Measurements from ENCODE around the gene RPUSD3. TPM values are rescaled to one million over a fixed set of nuclear protein-coding genes. Genes with fewer than 3 reads are reported as not detected.

RPUSD3 gene
- total and polyA plus RNA-seq, 9 of the 15 experiments (the other 6 are each of a cell fraction or from before 2014, with no cell fraction given): 13.8 to 99.0 (median 59.3) TPM

GRCh38 chr3:9792405-9793160 lies 51.2 kb downstream of the RPUSD3 start, which contains the start of the genes ARPC4 and TADA3 (continued):
- TF ChIP-seq MAZ (CRISPR knock-in tag; conservative IDR thresholded peaks at IDR 0.05 in 1 of 2, IDR thresholded peaks at IDR 0.05 in 1 of 2) (peak; percentile 81 to 97), SMAD2 (IDR thresholded peaks at IDR 0.05; ENCODE audit: low read depth, low read length) (no peak), ATF2 (CRISPR knock-in tag; IDR thresholded peaks at IDR 0.05) (no peak), ZFPM2 (CRISPR knock-in tag; IDR thresholded peaks at IDR 0.05) (no peak), E2F3 (CRISPR knock-in tag; IDR thresholded peaks at IDR 0.05) (no peak; the same call in 1 of the 2 replicates), ZNF75A (CRISPR knock-in tag; IDR thresholded peaks at IDR 0.05) (no peak; the same call in 1 of the 2 replicates), IRF2 (CRISPR knock-in tag; IDR thresholded peaks at IDR 0.05) (no peak), TEAD4 (IDR thresholded peaks at IDR 0.05; ENCODE audit: low read length) (peak; percentile 44; the same call in 1 of the 2 replicates), TEAD4 (CRISPR knock-in tag; IDR thresholded peaks at IDR 0.05; ENCODE audit: borderline replicate concordance) (no peak), PRPF4 (IDR thresholded peaks at IDR 0.05; ENCODE audit: insufficient read depth, low read depth, low read length, poor library complexity, severe bottlenecking) (no peak), L3MBTL2 (IDR thresholded peaks at IDR 0.05) (peak; percentile 11; the same call in 1 of the 2 replicates), POU5F1 (IDR thresholded peaks at IDR 0.05; ENCODE audit: borderline replicate concordance, low read depth, low read length, partially characterized antibody) (no peak), PYGO2 (tag; IDR thresholded peaks at IDR 0.05) (no peak), RAD51 (IDR thresholded peaks at IDR 0.05; ENCODE audit: borderline replicate concordance, low read depth) (no peak), ZNF165 (CRISPR knock-in tag; IDR thresholded peaks at IDR 0.05; ENCODE audit: borderline replicate concordance) (no peak), PREB (CRISPR knock-in tag; IDR thresholded peaks at IDR 0.05) (no peak), ZNF224 (CRISPR knock-in tag; IDR thresholded peaks at IDR 0.05) (no peak), HCFC1 (IDR thresholded peaks at IDR 0.05; ENCODE audit: low read depth, low read length) (peak; percentile 68)
- TF ChIP-seq, protein P1, sequence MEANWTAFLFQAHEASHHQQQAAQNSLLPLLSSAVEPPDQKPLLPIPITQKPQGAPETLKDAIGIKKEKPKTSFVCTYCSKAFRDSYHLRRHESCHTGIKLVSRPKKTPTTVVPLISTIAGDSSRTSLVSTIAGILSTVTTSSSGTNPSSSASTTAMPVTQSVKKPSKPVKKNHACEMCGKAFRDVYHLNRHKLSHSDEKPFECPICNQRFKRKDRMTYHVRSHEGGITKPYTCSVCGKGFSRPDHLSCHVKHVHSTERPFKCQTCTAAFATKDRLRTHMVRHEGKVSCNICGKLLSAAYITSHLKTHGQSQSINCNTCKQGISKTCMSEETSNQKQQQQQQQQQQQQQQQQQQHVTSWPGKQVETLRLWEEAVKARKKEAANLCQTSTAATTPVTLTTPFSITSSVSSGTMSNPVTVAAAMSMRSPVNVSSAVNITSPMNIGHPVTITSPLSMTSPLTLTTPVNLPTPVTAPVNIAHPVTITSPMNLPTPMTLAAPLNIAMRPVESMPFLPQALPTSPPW (CRISPR knock-in tag; IDR thresholded peaks at IDR 0.05): peak; percentile 94
- TF ChIP-seq, protein P2, sequence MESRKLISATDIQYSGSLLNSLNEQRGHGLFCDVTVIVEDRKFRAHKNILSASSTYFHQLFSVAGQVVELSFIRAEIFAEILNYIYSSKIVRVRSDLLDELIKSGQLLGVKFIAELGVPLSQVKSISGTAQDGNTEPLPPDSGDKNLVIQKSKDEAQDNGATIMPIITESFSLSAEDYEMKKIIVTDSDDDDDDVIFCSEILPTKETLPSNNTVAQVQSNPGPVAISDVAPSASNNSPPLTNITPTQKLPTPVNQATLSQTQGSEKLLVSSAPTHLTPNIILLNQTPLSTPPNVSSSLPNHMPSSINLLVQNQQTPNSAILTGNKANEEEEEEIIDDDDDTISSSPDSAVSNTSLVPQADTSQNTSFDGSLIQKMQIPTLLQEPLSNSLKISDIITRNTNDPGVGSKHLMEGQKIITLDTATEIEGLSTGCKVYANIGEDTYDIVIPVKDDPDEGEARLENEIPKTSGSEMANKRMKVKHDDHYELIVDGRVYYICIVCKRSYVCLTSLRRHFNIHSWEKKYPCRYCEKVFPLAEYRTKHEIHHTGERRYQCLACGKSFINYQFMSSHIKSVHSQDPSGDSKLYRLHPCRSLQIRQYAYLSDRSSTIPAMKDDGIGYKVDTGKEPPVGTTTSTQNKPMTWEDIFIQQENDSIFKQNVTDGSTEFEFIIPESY (CRISPR knock-in tag; IDR thresholded peaks at IDR 0.05): no peak
- TF ChIP-seq, protein P3, sequence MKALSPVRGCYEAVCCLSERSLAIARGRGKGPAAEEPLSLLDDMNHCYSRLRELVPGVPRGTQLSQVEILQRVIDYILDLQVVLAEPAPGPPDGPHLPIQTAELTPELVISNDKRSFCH (CRISPR knock-in tag; IDR thresholded peaks at IDR 0.05): no peak
- TF ChIP-seq, protein P3 (tag; IDR thresholded peaks at IDR 0.05): no peak

Data from K562 (cell line).